GM12873 (cell line): ENCODE measurements around the gene TMEM116.

Experiments used
- TF ChIP-seq, protein P1 (sequence below): IDR thresholded peaks from 2 replicates; pipeline ENCODE4 v1.5.1; 2012; ENCODE audit warnings: low read depth, mild to moderate bottlenecking, moderate library complexity, low read length, control low read depth; ENCODE audit not compliant: insufficient read depth; ENCODE audit errors: missing control alignments

The TMEM116 gene

DNA sequence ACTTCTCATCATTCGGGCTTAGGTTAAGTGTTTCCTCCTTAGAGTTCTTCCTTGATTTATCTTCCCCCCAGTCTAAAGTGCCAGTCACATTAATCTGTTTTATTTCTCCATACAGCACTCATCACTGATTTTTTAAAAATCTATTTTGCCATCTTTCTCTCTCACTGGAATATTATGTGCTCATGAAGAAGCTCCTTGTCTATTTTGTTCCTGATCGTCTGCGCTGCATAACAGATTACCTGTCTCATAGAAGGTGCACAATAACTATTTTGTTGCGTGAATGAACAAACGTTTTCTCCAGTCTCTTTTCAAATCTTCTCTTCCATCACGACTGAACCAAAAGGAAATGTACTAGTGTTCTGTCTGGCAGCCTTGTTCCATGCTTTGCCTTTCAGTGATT, 3.0 kb upstream of the TMEM116 start:
- TF ChIP-seq, protein P1, sequence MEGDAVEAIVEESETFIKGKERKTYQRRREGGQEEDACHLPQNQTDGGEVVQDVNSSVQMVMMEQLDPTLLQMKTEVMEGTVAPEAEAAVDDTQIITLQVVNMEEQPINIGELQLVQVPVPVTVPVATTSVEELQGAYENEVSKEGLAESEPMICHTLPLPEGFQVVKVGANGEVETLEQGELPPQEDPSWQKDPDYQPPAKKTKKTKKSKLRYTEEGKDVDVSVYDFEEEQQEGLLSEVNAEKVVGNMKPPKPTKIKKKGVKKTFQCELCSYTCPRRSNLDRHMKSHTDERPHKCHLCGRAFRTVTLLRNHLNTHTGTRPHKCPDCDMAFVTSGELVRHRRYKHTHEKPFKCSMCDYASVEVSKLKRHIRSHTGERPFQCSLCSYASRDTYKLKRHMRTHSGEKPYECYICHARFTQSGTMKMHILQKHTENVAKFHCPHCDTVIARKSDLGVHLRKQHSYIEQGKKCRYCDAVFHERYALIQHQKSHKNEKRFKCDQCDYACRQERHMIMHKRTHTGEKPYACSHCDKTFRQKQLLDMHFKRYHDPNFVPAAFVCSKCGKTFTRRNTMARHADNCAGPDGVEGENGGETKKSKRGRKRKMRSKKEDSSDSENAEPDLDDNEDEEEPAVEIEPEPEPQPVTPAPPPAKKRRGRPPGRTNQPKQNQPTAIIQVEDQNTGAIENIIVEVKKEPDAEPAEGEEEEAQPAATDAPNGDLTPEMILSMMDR: no peak

GRCh38 chr12:112013601-112014402, 837 bp upstream of the TMEM116 start:
- TF ChIP-seq, protein P1: no peak

DNA sequence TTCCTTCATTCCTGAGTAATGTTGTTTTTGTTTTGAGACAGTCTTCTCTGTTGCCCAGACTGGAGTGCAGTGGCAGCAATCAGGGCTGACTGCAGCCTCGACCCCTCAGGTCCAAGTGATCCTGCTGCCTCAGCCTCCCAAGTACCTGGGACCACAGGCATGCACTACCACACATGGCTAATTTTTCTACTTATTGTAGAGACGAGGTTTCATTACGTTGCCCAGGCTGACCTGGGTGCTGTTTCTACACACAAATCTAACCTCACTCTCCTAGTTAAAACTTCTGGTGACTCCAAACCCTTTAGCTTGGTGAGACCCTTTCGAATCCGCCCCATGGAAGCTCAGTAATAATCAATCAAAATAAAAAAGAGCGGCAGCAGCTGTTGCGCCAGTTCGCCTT, 1.3 kb downstream of the TMEM116 start:
- TF ChIP-seq, protein P1: no peak

DNA sequence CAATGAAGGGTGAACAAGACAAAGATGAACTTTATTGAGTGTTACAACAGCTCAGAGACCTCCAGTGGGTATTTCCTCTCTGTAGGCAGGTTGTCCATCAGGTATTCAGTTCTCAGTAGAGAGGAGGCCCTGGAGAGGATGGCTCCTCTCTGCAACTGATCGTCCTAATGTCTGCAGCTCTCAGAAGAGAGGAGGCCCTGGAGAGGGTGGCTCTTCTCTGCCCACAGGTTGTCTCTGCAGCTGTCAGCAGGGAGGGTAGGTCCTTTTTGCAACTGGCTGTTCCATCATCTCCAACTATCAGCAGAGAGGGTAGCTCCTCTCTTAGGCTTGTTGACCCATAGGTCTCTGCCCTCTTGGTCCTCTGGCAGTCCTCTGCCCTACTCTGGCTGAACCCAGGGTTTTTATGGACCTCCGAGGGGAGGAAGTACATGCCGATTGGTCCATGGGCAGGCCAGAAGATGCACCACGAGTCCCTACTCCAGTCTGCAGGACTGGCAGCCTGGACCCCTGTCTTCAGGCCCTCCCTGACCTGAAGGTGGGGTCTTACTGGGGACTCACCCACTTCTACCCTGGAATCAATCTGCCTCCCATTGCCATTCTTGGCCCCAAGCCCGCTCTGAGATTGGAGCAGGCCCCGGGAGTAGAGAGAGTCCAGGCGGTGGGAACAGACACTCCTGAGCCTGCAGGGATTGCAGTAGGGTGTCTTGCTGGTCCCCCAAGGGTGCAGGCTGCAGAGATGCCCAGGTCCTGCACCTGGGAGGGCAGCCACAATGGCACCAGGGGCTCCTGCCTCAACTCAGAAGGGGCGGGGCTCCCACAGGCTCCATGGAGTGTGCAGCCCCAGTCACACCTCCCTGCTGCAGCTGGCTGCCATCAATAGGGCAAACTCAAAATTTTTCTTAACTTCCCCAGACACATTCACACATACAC, 2.3 kb downstream of the TMEM116 start:
- TF ChIP-seq, protein P1: no peak

- TF ChIP-seq, protein P1: no peak
Measured at GRCh38 chr12:112008918-112009317, 4.0 kb downstream of the TMEM116 start.

GRCh38 chr12:112007945-112008344, 5.0 kb downstream of the TMEM116 start:
- TF ChIP-seq, protein P1: no peak
